Measurements from ENCODE around the gene ZNF563. TPM values are rescaled to one million over a fixed set of nuclear protein-coding genes. Genes with fewer than 3 reads are reported as not detected.
"Not testable (repeated sequence)": the region's sequence is repeated elsewhere in the genome, so short reads cannot be mapped to it uniquely, and the experiment has no call there.

ZNF563 gene
- total RNA-seq, 1 donor from 2014 or later: 4.5 TPM

DNA sequence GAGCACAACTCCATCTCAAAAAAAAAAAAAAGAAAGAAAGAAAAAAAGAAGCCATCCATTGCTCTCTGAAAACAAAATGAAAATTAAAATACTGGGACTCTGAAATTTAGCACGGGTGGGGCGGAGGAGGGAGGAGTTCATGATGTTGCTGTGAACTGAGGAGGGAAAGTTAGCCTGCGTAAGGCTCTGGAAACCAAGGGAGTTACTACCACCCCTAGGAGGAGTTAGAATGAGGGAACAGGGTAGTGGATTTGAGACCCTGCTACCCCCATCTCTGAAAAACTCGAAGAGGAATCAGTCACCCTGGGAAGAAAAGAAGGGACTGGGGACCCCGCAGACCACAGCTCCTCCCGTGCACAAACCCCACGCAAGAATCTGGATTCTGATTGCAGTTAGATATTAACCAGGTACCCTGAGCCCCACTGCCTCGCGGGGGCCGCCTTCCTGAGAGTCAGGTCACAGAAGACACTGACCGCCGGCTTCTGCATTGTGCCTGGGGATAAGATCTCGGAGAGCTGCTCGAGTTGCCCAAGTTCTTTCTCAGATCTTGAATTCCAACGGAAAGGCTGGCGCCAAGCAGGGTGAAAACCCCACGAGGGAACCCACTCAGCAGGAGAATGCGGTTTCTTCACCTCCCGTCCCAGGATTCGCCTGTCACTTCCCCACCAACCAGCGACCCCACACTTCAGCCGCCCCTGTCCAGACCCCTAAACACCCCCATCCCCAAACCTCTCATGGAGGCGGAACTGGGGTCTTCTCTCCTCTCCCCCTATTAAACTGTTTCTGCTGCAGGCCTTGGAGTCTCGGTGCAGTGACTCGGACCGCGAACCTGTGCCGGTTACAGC is 31.2 kb upstream of the ZNF563 start:
- Histone ChIP-seq H3K4me3 (peak overlapping the region; percentile 97), H3K4me1 (peaks cover 27% of the 10 kb centered on the region), H3K27me3 (ENCODE audit: low read depth) (no peaks in the 10 kb centered on the region), H3K9me3 (replicated peaks) (no peaks in the 10 kb centered on the region), H3K36me3 (no peaks in the 10 kb centered on the region), H3K27ac (replicated peaks) (peak overlapping the region; percentile 93)
- peak; percentile 15 for DNase-seq
- intact Hi-C loops (cut with micrococcal nuclease): no loop called here
- TF ChIP-seq, protein P1, sequence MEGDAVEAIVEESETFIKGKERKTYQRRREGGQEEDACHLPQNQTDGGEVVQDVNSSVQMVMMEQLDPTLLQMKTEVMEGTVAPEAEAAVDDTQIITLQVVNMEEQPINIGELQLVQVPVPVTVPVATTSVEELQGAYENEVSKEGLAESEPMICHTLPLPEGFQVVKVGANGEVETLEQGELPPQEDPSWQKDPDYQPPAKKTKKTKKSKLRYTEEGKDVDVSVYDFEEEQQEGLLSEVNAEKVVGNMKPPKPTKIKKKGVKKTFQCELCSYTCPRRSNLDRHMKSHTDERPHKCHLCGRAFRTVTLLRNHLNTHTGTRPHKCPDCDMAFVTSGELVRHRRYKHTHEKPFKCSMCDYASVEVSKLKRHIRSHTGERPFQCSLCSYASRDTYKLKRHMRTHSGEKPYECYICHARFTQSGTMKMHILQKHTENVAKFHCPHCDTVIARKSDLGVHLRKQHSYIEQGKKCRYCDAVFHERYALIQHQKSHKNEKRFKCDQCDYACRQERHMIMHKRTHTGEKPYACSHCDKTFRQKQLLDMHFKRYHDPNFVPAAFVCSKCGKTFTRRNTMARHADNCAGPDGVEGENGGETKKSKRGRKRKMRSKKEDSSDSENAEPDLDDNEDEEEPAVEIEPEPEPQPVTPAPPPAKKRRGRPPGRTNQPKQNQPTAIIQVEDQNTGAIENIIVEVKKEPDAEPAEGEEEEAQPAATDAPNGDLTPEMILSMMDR (IDR thresholded peaks at IDR 0.05; ENCODE audit: borderline replicate concordance): no peak

DNA sequence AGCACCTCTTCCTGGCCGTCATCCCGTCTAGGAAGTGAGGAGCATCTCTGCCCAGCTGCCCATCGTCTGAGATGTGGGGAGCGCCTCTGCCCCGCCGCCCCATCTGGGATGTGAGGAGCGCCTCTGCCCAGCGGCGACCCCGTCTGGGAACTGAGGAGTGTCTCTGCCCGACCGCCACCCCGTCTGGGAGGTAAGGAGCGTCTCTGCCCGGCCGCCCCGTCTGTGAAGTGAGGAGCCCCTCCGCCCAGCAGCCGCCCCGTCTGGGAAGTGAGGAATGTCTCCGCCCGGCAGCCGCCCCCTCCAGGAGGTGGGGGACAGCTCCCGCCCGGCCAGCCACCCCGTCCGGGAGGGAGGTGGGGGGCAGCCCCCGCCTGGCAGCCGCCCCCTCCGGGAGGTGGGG is 28.8 kb upstream of the ZNF563 start:
- DNase-seq; H3K36me3 ChIP-seq; H3K9me3 ChIP-seq (replicated peaks); H3K4me3 ChIP-seq; intact Hi-C loops (cut with micrococcal nuclease); H3K27ac ChIP-seq (replicated peaks); H3K27me3 ChIP-seq (ENCODE audit: low read depth): not testable (repeated sequence)
- peaks cover 27% of the 10 kb centered on the region for H3K4me1 ChIP-seq

DNA sequence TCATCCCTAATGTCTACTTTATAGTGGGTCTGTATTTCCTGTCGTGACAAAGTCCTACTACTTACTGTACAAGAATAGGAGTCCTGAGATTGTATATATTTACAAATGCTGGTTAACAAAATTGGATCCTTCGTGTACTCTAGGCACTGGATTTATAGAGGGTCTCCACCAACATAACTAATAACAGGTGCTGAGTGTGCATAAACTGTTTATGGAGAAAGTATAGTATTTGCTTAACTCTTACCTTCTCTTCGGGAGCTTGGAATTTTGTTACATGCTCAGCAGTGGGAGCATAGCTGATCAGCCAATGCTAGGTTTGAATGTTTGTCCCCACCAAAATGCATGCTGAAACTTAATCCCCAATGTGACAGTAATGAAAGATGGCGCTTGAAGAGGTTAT is 19.9 kb upstream of the ZNF563 start:
- Histone ChIP-seq H3K36me3 (peaks cover 61% of the 10 kb centered on the region), H3K4me1 (no peaks in the 10 kb centered on the region), H3K4me3 (no peak overlapping the region), H3K27me3 (ENCODE audit: low read depth) (no peaks in the 10 kb centered on the region), H3K27ac (replicated peaks) (no peak overlapping the region), H3K9me3 (replicated peaks) (peaks cover 84% of the 10 kb centered on the region)
- TF ChIP-seq, protein P1 (IDR thresholded peaks at IDR 0.05; ENCODE audit: borderline replicate concordance): no peak
- DNase-seq: no peak
- intact Hi-C loops (cut with micrococcal nuclease): no loop called here

DNA sequence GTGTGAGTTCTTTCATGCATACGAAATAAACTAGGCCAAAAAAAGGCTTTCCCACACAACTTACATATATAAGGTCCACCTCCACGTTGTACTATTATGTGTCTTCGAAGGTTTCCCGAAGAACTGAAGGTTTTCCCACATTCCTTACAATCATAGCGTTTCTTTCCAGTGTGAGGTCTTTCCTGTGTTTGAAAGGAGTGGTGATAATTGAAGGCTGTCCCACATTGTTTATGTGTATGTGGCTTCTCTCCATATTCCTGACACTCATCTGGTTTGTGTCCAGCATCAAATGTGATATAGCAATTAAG is 17.4 kb upstream of the ZNF563 start:
- no peak overlapping the region for H3K4me3 ChIP-seq
- peaks cover 99% of the 10 kb centered on the region for H3K9me3 ChIP-seq (replicated peaks)
- H3K27ac ChIP-seq (replicated peaks): no peak overlapping the region
- DNase-seq: no peak
- no peaks in the 10 kb centered on the region for H3K4me1 ChIP-seq
- peaks cover 85% of the 10 kb centered on the region for H3K36me3 ChIP-seq
- TF ChIP-seq, protein P1 (IDR thresholded peaks at IDR 0.05; ENCODE audit: borderline replicate concordance): no peak
- intact Hi-C loops (cut with micrococcal nuclease): no loop called here
- H3K27me3 ChIP-seq (ENCODE audit: low read depth): no peaks in the 10 kb centered on the region

DNA sequence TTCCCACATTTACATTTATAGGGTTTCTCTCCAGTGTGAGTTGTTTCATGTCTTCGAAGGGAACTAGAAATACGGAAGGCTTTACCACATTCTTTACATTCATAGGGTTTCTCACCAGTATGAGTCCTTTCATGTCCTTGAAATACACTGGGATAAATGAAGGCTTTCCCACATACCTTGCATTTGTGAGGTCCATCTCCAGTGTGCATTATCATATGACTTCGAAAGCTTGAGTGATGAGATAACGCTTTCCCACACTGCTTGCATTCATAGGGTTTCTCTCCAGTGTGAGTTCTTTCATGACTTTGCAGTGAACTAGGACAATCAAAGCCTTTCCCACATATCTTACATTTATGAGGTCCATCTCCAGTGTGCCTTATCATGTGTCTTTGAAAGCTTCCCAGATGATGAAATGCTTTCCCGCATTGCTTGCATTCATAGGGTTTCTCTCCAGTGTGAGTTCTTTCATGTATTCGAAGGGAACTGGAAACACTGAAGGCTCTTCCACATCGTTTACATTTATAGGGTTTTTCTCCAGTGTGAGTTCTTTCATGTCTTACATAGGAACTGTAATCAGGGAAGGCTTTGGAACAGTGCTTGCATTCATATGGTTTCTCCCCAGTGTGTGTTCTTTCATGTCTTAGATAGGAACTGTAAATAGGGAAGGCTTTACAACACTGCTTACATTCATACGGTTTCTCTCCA is 16.9 kb upstream of the ZNF563 start:
- intact Hi-C loops (cut with micrococcal nuclease): no loop called here
- H3K36me3 ChIP-seq: peaks cover 85% of the 10 kb centered on the region
- H3K27ac ChIP-seq (replicated peaks): no peak overlapping the region
- H3K4me3 ChIP-seq: no peak overlapping the region
- TF ChIP-seq, protein P1 (IDR thresholded peaks at IDR 0.05; ENCODE audit: borderline replicate concordance): no peak
- no peaks in the 10 kb centered on the region for H3K27me3 ChIP-seq (ENCODE audit: low read depth)
- H3K9me3 ChIP-seq (replicated peaks): peaks cover 100% of the 10 kb centered on the region
- no peaks in the 10 kb centered on the region for H3K4me1 ChIP-seq
- no peak for DNase-seq

DNA sequence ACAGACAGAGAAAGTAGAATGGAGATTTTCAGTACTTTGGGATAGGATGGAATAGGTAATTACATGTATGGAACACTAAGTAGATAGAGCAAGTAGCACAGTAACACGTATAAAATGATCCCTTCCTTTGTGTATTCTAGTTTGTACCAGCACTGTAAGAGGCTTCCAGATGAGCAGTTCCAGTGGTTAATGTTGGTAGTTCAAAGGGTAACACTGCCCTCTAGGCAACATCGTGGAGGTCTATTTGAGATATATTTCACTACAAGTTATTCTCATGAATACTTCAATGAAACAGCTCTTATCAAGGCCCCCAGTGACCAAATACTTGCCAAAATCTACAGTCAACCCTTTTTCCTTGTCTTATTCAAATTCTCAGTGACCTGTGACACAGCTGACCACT is 13.5 kb upstream of the ZNF563 start:
- no peak for DNase-seq
- intact Hi-C loops (cut with micrococcal nuclease): no loop called here
- H3K9me3 ChIP-seq (replicated peaks): peaks cover 98% of the 10 kb centered on the region

More for the DNA sequence above, 13.5 kb upstream of the ZNF563 start:
- TF ChIP-seq, protein P1 (IDR thresholded peaks at IDR 0.05; ENCODE audit: borderline replicate concordance): no peak
- Histone ChIP-seq H3K4me1 (no peaks in the 10 kb centered on the region), H3K36me3 (peaks cover 65% of the 10 kb centered on the region), H3K27me3 (ENCODE audit: low read depth) (no peaks in the 10 kb centered on the region), H3K27ac (replicated peaks) (no peak overlapping the region), H3K4me3 (no peak overlapping the region)
